Activated CD4-positive, alpha-beta T cell treated with anti-CD3 and anti-CD28 coated beads, Interleukin-2, amount 10 ng/mL, durations not matched to agents 24 days and 14 days (primary cell): ENCODE measurements around the gene DCP2. TPM values are rescaled to one million over a fixed set of nuclear protein-coding genes. Genes with fewer than 3 reads are reported as not detected.

Experiments used
- DNase-seq: peaks from one replicate; pipeline ENCODE4 v3.0.0; 2022
- H3K27ac Mint-ChIP-seq: one replicate; pipeline ENCODE4 v1.8.0; 2022; ENCODE audit warnings: mild to moderate bottlenecking, mixed read lengths
- H3K27me3 Mint-ChIP-seq: one replicate; pipeline ENCODE4 v1.8.0; 2022; ENCODE audit warnings: mixed read lengths
- H3K36me3 Mint-ChIP-seq: one replicate; pipeline ENCODE4 v1.8.0; 2022; ENCODE audit warnings: low read depth, mild to moderate bottlenecking, mixed read lengths
- H3K4me1 Mint-ChIP-seq: one replicate; pipeline ENCODE4 v1.8.0; 2021; ENCODE audit warnings: mixed read lengths
- H3K4me3 Mint-ChIP-seq: one replicate; pipeline ENCODE4 v1.8.0; 2022; ENCODE audit warnings: mild to moderate bottlenecking, moderate library complexity, mixed read lengths
- H3K9me3 Mint-ChIP-seq: one replicate; pipeline ENCODE4 v1.8.0; 2021; ENCODE audit warnings: mixed read lengths
- intact Hi-C: fragments of 100-400 bp; cut with micrococcal nuclease; formaldehyde crosslinking; loops from one replicate; pipeline ENCODE4 v1.15.1; 2023
- total RNA-seq: library from RNA; stranded (reverse); gene quantifications from 2 replicates; pipeline ENCODE4 v1.2.3, GENCODE V29; 2022

Gene DCP2
- total RNA-seq, 1 donor from 2014 or later = 73.6 TPM

GRCh38 chr5:113048931-113049330 is 72.3 kb downstream of the DCP2 start:
- H3K27me3 Mint-ChIP-seq = no peaks in the 10 kb centered on the region
- no peaks in the 10 kb centered on the region for H3K36me3 Mint-ChIP-seq
- no peaks in the 10 kb centered on the region for H3K9me3 Mint-ChIP-seq
- H3K4me1 Mint-ChIP-seq = peaks cover 24% of the 10 kb centered on the region
- no peak overlapping the region for H3K27ac Mint-ChIP-seq
- no peak for DNase-seq
- intact Hi-C loops = no loop called here
- no peak overlapping the region for H3K4me3 Mint-ChIP-seq

- DNase-seq = peak; percentile 74
- peaks cover 24% of the 10 kb centered on the region for H3K4me1 Mint-ChIP-seq
- intact Hi-C loops = no loop called here
- no peaks in the 10 kb centered on the region for H3K27me3 Mint-ChIP-seq
- peak overlapping the region; percentile 55 for H3K27ac Mint-ChIP-seq
- H3K36me3 Mint-ChIP-seq = no peaks in the 10 kb centered on the region
- peak overlapping the region; percentile 17 for H3K4me3 Mint-ChIP-seq
- H3K9me3 Mint-ChIP-seq = no peaks in the 10 kb centered on the region
Measured at GRCh38 chr5:113050721-113051382, 74.3 kb downstream of the DCP2 start.

DNA sequence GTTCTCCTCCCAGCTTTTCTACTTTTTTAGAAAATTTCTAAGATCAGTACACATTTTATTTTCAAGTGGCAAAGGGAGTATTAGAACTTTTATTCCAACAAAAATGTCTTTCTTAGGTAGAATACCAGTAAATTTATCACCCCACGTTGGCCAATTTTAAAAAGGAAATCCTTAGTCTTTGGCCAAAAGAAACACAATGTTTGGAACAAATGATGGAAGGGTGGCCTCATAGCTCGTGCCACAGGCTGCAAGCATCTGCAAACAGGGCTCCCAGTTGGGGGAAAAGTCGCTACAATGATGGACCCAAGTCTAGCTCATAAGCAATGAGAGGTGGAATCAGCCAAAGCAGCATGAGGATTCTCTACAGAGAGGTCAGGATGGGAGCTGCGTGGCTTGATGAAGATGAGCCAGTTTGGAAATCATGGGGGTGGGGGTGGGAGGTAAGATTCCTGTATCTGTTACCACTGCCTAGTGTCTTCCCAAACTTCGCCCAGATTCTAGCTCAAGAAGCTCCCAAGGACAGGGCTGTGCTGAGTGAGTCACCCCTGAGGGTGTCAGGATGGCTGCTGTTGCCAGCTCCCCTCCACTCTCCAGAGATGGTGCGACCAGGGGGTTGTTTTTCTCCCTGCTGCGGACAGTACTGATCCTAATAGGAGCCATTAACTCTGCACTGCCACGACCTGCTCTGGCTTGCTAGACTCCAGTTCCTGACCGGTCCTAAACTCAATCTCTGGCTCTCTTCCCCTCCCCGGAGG is 75.6 kb downstream of the DCP2 start:
- Mint-ChIP-seq H3K9me3 (no peaks in the 10 kb centered on the region), H3K27ac (no peak overlapping the region), H3K4me1 (peaks cover 25% of the 10 kb centered on the region), H3K36me3 (no peaks in the 10 kb centered on the region), H3K27me3 (no peaks in the 10 kb centered on the region), H3K4me3 (no peak overlapping the region)
- intact Hi-C loops = no loop called here
- no peak for DNase-seq

GRCh38 chr5:113053511-113053995 is 77.0 kb downstream of the DCP2 start:
- Mint-ChIP-seq H3K27me3 (no peaks in the 10 kb centered on the region), H3K4me1 (peaks cover 23% of the 10 kb centered on the region), H3K36me3 (no peaks in the 10 kb centered on the region), H3K27ac (no peak overlapping the region), H3K4me3 (no peak overlapping the region), H3K9me3 (no peaks in the 10 kb centered on the region)
- intact Hi-C loops = no loop called here
- DNase-seq = no peak

DNA sequence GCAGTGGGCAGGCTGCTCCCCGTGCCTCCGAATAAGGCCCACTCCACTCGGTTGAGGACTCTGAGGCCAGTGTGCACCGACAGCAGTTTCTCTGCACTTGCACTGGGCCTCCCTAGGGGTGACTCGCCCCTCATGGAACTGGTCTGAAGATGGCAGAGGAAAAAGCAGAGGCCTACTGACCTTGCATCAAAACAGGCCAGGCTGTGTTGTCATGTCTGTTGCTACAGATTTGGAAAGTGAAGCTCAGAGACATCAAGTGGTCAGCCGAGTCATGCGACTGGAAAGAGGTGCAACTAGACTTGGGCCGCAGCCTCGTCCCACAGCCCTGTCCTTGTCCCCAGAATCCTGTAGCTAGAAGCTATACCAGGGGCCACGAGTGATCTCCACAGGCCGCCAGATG is 78.3 kb downstream of the DCP2 start:
- H3K4me1 Mint-ChIP-seq = peaks cover 21% of the 10 kb centered on the region
- DNase-seq = no peak
- intact Hi-C loops = no loop called here
- H3K9me3 Mint-ChIP-seq = no peaks in the 10 kb centered on the region
- H3K27ac Mint-ChIP-seq = no peak overlapping the region
- no peaks in the 10 kb centered on the region for H3K36me3 Mint-ChIP-seq
- no peaks in the 10 kb centered on the region for H3K27me3 Mint-ChIP-seq
- H3K4me3 Mint-ChIP-seq = no peak overlapping the region

- no peak overlapping the region for H3K27ac Mint-ChIP-seq
- no peaks in the 10 kb centered on the region for H3K36me3 Mint-ChIP-seq
- H3K9me3 Mint-ChIP-seq = no peaks in the 10 kb centered on the region
- no peak overlapping the region for H3K4me3 Mint-ChIP-seq
- H3K27me3 Mint-ChIP-seq = no peaks in the 10 kb centered on the region
- DNase-seq = no peak
- peaks cover 9% of the 10 kb centered on the region for H3K4me1 Mint-ChIP-seq
- intact Hi-C loops = no loop called here
Measured at GRCh38 chr5:113056988-113057387, 80.4 kb downstream of the DCP2 start.

DNA sequence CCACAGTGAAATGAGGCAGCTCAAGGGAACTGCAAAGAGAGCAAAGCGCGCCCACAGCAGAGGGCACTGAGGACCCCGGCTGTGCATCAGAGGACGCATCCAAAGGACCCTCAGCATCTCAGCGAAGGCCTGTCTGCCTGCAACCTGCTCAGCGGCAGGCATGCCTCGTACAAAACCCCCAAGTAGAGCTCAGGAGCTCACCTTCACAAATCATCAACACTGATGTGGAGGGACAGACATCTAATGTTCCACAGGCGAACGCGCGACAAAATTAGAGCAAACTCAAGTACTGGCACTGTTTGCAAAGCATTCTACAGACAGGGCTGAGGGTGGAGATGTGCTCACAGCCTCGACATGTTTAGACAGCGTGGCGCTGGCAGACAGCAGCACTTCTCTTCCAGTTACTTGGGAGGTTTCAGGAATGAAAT is 81.0 kb downstream of the DCP2 start:
- intact Hi-C loops = no loop called here
- Mint-ChIP-seq H3K27me3 (no peaks in the 10 kb centered on the region), H3K9me3 (no peaks in the 10 kb centered on the region), H3K4me3 (no peak overlapping the region), H3K27ac (no peak overlapping the region), H3K4me1 (peaks cover 14% of the 10 kb centered on the region), H3K36me3 (no peaks in the 10 kb centered on the region)
- DNase-seq = no peak

- peaks cover 19% of the 10 kb centered on the region for H3K4me1 Mint-ChIP-seq
- H3K4me3 Mint-ChIP-seq = no peak overlapping the region
- no peaks in the 10 kb centered on the region for H3K9me3 Mint-ChIP-seq
- intact Hi-C loops = no loop called here
- no peaks in the 10 kb centered on the region for H3K27me3 Mint-ChIP-seq
- DNase-seq = no peak
- H3K36me3 Mint-ChIP-seq = no peaks in the 10 kb centered on the region
- H3K27ac Mint-ChIP-seq = no peak overlapping the region
Measured at GRCh38 chr5:113058269-113058668, 81.7 kb downstream of the DCP2 start.

GRCh38 chr5:113058706-113059226 is 82.2 kb downstream of the DCP2 start:
- Mint-ChIP-seq H3K36me3 (no peaks in the 10 kb centered on the region), H3K27ac (no peak overlapping the region), H3K27me3 (no peaks in the 10 kb centered on the region), H3K4me3 (no peak overlapping the region), H3K4me1 (peaks cover 21% of the 10 kb centered on the region), H3K9me3 (no peaks in the 10 kb centered on the region)
- no peak for DNase-seq
- intact Hi-C loops = no loop called here

- Mint-ChIP-seq H3K27ac (no peak overlapping the region), H3K4me1 (peaks cover 21% of the 10 kb centered on the region), H3K27me3 (no peaks in the 10 kb centered on the region), H3K36me3 (no peaks in the 10 kb centered on the region), H3K4me3 (no peak overlapping the region), H3K9me3 (no peaks in the 10 kb centered on the region)
- no peak for DNase-seq
- intact Hi-C loops = loop anchor here (5.0 kb wide), 1 partner anchor 37 kb away; no protein-coding TSS in a partner anchor
Measured at GRCh38 chr5:113059232-113060040, 82.8 kb downstream of the DCP2 start.

DNA sequence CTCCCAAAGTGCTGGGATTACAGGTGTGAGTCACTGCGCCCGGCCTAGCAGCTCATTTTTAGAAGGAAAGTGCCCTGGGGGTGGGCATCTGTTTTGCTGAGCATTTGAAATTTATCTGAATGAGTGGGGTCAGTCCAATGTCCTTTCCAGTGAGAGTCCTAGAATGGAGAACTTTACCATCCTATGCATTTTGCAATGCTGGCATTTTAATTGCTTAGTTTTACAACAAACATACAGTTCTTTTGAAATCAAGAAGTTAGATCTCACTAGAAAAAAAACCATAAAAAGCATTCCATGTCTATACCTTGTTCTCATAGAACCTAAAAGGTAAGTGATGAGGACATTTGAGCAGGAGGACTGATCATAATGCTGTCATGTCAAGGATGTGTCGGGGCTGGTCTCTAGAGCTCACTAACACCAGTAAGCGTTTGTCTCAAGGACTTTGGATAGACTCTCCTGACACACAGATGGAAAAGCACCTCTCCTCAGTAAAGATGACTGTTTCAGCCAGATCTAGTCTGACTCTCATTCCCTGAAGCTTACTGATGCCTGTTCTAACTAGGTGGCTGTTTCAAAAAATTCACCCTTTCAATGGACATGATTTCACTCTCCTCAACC is 83.9 kb downstream of the DCP2 start:
- Mint-ChIP-seq H3K9me3 (no peaks in the 10 kb centered on the region), H3K4me3 (no peak overlapping the region), H3K36me3 (no peaks in the 10 kb centered on the region), H3K27ac (no peak overlapping the region), H3K27me3 (no peaks in the 10 kb centered on the region), H3K4me1 (peaks cover 26% of the 10 kb centered on the region)
- intact Hi-C loops = loop anchor here (5.0 kb wide), 1 partner anchor 38 kb away; no protein-coding TSS in a partner anchor
- no peak for DNase-seq

DNA sequence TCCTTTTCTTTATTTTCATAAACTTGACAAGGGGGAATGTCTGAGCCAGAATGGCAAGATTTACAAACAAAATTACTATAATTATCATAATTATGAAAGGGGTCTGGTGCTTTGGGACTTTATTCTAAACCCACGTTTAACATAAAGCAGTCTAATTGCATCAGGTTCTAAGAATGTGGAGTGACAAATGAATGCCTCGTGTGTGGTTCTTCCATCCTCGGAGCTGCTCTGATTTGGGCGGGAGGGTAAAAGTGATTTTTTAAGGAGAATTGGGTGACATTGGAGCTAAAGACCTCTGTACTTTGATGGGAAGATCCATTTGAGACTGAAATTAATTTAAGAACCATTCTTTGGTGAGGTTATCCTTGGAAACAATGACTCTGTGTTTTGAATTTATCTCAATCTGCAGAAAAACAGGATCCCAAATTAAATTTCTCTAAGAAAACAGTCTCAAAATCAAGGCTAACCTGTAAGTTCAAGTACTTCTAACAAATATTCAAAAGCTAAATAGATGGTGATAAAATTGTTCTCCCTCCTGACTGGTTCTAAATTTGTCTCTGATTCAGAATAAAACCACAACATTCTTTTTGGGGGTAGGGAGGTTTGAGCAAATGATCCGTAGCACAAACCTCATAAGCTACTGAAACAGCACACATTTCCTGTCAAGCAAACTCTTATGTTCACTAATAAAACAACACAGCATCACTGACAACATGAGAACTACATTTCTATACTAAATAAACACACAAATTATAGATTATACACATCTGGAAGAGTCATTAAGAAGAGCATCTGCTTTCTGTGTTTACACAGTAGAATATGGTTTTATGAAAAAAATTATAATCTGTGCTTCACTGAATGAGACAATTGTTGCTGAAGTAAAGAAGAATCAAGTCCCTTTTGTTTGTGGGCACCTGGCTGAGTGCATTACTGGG is 85.5 kb downstream of the DCP2 start:
- no peaks in the 10 kb centered on the region for H3K27me3 Mint-ChIP-seq
- H3K27ac Mint-ChIP-seq = peak overlapping the region; percentile 15
- no peaks in the 10 kb centered on the region for H3K9me3 Mint-ChIP-seq
- H3K36me3 Mint-ChIP-seq = no peaks in the 10 kb centered on the region
- peaks cover 26% of the 10 kb centered on the region for H3K4me1 Mint-ChIP-seq
- DNase-seq = no peak
- H3K4me3 Mint-ChIP-seq = peak overlapping the region; percentile 9
- intact Hi-C loops = loop anchor here (5.0 kb wide), 1 partner anchor 40 kb away; no protein-coding TSS in a partner anchor
